NCI-H1417 (cell line): Measurements from ENCODE around the gene ABCA7.

Experiments used
- DNase-seq, 3 experiments: peaks; one replicate each; lab custom pipeline; 2025; lab: John Stamatoyannopoulos, UW

ABCA7 gene, protein sequence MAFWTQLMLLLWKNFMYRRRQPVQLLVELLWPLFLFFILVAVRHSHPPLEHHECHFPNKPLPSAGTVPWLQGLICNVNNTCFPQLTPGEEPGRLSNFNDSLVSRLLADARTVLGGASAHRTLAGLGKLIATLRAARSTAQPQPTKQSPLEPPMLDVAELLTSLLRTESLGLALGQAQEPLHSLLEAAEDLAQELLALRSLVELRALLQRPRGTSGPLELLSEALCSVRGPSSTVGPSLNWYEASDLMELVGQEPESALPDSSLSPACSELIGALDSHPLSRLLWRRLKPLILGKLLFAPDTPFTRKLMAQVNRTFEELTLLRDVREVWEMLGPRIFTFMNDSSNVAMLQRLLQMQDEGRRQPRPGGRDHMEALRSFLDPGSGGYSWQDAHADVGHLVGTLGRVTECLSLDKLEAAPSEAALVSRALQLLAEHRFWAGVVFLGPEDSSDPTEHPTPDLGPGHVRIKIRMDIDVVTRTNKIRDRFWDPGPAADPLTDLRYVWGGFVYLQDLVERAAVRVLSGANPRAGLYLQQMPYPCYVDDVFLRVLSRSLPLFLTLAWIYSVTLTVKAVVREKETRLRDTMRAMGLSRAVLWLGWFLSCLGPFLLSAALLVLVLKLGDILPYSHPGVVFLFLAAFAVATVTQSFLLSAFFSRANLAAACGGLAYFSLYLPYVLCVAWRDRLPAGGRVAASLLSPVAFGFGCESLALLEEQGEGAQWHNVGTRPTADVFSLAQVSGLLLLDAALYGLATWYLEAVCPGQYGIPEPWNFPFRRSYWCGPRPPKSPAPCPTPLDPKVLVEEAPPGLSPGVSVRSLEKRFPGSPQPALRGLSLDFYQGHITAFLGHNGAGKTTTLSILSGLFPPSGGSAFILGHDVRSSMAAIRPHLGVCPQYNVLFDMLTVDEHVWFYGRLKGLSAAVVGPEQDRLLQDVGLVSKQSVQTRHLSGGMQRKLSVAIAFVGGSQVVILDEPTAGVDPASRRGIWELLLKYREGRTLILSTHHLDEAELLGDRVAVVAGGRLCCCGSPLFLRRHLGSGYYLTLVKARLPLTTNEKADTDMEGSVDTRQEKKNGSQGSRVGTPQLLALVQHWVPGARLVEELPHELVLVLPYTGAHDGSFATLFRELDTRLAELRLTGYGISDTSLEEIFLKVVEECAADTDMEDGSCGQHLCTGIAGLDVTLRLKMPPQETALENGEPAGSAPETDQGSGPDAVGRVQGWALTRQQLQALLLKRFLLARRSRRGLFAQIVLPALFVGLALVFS (N-terminal part only)

DNA sequence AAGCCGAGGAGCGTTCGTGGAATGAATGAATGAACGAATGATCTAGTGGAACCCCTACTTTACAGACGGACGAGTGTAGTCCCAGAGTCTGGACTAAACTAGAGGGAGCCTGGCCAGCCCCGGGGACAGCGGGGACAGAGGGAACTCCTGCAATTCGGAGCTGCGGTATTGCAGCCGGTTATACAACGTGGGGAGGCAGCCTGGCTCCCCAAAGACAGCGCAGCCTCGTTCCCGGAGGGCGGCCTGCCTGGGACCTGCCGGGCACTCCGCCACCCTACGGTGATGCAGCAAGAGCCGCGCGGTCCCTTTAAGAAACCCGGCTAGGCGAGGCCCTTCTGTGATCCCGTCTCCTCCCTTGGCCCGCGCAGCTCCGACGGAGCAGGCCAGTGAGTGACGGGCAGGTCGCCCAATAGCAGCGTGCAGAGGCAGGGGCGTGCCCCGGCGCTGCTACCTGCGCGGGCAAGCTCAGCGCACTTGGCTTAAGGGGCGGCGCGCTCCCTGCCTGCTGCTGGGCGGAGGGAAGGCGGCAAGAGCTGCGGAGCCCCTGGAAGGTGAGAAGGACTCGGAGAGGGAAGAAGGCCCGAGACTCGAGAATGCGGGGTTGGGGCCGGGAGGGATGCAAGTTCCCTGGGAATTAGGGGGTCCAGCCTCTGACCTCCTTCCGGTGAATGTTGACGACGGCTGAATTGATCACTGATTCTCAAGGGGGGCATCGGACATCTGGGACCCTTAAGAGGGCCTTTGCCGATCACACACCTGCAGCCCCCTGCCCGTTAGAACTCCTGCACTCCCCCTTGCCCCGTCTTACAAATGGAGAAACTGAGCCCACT is at the start of gene ABCA7:
Gene ABCA7 (plus strand): TSS at position 462 of the 830 bp plus-strand sequence. CDS start 1,255 bp downstream, outside the sequence.
- DNase-seq, result peak; percentile 99 to 100 (median 100)

DNA sequence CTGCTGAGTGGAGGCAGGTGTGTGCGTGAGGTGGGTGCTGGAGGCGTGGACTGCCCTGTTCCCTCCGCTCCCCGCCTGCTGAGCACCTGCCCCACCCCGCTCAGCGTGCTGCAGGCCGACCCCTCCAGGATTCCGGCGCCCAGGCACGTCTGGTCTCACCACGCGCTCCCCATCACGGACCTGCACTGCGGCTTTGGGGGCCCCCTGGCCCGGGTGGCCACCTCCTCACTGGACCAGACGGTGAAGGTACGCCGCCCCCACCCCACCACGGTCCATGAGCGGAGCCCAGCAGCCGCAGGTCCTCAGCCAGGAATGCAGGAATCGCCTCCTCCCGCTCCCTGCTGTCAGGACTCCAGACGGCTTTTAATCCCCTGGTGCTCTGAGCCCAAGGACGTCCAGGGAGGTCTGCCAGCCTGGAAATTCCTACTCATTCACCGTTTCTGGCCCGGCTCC is 49.8 kb upstream of the ABCA7 start:
- DNase-seq, result no peak

DNA sequence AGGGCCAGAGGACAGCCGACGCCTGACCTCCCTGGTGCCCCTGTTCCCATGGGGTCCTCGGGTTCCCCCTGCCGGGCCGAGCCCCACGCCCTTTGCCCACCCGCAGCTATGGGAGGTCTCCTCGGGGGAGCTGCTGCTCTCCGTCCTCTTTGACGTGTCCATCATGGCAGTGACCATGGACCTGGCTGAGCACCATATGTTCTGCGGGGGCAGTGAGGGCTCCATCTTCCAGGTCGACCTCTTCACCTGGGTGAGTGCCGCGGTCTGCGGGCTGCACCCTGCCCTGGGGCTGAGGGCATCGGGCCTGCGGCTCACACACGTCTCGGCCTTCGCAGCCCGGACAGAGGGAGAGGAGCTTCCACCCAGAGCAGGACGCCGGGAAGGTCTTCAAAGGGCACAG is 49.2 kb upstream of the ABCA7 start:
- no peak for DNase-seq

DNA sequence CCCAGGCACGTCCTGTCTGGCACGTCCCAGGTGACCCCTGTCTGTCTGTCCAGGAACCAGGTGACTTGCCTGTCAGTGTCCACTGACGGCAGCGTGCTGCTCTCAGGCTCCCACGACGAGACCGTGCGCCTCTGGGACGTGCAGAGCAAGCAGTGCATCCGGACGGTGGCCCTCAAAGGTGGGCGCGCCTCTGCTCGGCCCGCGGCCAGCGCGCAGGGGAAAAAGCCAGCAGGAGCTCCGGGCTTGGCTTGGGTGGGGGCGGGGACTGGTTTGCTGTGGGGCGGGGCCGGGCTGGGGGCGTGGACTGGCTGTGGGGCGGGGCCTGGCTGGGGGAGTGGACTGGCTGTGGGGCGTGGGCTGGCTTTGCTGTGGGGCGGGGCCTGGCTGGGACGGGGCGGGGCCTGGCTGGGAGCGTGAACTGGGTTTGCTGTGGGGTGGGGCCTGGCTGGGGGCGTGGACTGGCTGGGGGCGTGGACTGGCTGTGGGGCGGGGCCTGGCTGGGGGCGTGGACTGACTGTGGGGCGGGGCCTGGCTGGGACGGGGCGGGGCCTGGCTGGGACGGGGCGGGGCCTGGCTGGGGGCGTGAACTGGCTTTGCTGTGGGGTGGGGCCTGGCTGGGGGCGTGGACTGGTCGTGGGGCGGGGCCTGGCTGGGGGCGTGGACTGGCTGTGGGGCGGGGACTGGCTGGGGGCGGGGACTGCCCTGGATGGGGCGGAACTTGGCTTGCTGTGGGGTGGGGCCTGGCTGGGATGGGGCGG is 48.6 kb upstream of the ABCA7 start:
- DNase-seq, result no peak

DNA sequence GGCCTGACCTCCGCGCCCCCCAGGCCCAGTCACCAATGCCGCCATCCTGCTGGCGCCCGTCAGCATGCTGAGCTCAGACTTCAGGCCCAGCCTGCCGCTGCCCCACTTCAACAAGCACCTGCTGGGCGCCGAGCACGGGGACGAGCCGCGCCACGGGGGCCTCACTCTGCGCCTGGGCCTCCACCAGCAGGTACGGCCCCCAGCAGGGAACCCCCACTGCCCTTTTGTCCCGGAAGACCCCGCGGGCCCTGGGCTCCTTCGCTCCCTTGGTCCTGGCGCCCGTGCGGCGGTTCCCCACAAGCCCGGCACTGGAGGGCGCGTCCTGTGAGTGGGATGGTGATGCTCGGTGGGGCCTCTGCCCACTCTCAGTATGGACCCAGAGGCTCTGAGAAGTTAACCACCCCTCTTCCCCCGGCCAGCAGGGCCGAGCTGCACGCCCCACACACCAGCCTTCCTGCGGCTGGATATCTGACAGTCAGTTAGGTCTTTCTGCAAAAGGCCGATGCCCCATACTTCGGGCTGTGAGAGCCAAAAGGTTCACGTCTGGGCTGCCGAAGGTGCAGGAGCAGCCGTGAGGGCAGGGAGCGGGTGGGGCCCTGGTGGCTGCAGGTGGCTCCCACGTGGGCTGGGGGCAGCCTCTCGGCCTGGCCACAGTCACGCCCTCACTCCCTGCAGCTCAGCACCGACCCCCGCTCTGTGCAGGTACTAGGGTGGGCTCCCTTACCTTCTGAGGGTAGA is 47.8 kb upstream of the ABCA7 start:
- DNase-seq, result no peak

DNA sequence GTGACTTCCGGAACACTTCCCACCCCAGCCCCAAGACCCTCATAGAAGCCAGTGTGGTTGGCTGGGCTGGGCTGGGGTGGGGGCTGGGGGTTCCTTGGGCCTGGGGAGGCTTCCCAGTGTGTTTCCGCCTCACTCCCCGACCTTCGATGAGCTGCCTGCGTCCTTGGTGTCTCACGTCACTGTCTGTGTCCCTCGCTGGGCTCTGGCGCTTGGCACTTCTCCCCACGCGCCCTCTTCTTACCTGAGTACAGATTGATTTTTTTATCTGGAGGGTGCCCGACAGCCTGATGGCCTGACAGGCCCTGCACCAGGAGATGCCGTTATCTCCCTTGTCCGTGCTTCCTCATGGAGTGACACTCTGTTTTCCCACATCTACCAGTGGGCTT is 47.2 kb upstream of the ABCA7 start:
- DNase-seq, result no peak

DNA sequence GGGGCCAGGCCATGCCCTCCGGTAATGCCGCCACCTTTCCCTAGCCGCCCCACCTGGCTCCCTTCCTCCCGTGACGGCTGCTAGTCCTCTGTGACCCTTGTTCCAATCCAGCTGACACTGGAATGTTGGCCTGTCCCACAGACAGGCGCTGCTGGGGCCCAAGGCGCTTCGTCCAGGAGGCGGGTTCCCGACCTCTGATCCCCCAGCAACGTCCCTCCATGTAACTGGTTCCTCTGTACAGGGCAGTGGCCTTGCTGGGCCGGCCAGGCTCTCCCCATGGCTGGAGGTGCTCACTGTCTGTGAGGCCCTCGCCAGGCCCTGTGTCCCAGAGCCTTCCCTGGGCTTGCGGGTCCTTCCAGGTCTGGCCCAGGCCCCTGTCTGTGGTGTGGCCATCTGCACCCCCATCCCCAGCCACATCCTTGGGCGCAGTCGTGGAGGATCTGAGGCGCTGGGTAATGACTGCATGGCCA is 46.5 kb upstream of the ABCA7 start:
- DNase-seq, result no peak

DNA sequence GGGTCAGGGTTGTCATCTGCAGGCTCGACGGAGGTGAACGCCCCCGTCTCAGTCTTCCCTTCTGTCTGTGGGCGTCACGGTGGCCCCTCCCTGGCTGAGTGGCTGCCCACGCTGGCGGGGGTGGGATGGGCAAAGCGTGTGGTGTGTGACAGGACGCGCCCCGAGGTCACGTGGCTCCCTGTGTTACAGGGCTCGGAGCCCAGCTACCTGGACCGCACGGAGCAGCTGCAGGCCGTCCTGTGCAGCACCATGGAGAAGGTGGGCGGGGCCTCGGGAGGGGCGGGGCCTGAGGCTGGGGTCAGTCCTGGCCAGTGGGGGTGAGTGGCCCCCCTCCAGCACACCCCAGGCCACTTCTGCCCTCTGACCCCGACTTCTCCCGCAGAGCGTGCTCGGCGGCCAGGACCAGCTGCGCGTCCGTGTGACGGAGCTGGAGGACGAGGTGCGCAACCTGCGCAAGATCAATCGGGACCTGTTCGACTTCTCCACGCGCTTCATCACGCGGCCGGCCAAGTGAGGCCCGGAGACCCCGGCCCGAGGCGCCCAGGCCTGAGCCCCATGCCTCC is 46.0 kb upstream of the ABCA7 start:
- DNase-seq, result no peak

DNA sequence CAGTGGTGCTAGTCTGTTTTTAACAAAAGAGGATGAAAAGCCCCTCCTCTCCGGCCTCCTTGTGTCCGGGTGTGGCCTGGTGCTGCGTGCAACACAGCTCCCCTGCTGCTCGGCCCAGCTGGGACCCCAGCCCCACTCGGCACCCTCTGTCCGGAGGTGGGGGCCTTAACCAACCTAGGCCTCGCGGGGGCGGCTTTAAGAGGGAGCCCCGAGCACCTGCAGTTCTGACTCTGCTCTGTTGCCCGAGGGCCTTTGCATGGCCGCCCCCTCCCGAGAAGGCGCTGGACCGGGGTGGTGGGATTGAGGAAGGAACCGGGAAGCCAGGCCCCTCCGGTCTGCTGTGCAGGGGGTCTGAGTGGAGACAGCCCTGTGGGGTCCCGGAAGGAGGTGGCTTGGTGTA is 45.4 kb upstream of the ABCA7 start:
- no peak for DNase-seq

DNA sequence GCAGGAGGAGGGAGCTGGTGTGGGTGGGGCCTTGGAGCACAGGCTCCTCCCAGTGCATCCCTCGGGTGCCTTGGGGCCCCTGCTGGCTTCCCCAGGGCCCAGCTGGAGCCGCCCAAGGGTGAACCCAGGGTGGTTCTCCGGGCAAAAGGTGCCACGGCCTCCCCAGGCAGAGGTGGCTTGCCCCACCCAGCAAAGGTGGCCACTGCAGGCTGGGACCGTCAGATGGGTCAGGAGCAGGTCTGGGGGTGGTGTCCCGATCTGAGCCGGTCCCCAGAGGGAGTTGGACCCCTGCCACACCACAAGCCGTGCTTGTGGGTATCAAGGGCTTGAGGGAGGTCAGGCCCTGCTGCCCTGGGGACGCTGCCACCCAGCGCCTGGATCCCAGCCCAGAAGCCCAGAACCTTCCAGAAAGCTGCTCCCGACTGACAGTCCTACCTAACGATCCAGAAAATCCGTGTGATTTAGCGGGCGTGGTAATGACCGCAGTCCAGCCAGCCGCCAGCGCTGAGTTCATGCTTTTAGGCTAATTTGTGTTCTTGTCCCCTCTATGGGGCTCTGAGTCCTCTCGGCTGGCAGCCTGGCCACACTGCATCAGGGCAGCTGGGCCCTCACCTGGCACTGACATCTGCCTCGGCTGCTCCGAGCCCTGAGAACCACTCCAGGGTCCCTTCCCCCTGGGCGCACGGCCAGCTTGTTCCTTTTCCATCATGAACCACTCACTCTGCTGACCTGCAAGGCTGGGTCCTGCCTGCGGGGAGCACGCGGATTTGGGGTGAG is 44.7 kb upstream of the ABCA7 start:
- peak in 1 of 3 experiments; percentile 64 for DNase-seq

DNA sequence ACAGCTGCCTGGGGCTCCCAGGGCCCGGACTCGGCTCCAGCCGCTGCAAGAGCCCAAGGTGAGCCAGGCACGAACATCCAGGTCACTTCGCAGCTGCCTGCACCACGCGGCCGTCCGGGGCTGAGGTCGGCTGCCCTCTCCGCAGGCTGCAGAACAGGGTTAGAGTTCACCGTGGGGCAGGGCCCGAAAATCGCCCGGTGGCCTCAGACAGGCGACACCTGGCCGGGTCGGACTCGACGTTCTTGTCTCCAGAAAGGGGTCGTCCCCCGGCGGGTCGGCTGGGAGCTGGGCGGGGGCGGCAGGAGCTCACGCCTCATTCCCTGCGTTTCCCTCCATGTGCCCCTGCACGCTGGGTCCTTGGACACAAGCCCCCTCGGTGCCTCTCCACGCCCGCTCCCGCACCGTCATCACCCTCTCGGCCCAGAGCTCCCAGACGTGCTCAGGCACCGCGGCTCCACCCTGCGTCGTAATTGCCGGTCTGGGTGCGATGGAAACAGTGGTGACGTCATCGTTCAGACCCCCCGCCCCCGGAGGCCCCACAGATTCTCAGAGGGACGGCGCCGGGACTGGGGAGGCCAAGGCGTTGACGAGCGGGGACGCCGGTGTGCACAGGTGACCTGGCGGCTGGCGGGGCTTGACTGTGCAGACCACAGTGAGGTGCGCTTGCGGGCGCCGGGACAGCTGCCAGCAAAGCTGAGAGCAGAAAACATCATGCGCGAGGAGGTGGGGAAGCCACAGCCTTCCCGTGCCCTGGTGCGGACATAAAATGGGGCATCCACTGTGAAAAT is 43.7 kb upstream of the ABCA7 start:
- DNase-seq, result peak in 2 of 3 experiments; percentile 84 to 89

DNA sequence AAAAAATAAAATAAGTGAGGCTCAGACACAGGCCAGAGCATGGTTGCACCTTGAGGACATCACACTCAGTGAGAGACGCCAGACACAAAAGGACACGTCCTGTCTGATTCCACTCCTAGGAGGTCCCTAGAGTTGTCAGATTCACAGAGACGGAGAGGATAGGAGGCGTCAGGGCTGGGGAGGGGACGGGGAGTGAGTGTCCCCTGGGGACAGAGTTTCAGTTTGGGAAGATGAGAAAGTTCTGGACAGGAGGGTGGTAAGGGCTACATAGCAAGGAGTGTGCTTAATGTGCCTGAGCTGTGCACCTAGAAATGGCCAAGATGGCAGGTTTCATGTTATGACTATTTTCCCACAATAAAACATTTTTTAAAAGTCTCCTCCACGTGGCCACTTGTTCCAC is 41.8 kb upstream of the ABCA7 start:
- DNase-seq, result no peak

DNA sequence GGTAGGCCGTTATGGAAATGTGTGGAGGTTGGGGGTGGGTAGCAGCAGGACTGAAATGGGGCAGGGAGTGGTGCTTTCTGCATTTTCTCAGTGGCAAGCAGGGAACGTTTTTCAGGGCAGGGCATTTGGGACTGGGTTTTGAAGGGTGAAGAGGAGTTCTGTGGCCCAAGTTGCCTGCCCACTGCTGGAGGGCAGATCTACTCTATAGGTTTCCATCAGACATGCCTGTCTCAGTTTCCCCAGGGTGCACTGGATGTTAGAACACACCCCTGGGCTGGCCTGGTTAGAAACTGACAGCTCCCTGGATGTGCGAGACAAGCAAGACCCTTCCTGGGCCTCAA is 40.6 kb upstream of the ABCA7 start:
- DNase-seq, result no peak

DNA sequence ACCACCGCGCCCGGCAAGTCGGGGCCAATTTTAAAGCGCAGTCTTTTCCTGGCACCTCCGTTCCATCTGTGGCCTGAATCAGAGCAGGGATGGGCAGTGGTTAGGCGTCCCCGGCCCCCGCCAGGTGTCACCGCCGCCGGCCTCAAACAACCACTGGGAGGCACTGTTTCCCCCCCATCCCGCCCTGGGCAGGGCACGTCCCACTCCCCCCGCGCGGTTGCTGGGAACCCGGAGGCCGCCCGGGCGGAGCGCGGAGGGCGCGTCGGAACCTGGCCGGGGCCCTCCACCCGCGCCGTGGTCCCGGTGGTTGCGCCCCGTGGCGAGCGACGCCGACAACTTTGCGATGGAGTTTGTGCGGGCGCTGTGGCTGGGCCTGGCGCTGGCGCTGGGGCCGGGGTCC is 39.8 kb upstream of the ABCA7 start, which contains the start of gene GRIN3B:
Gene GRIN3B (plus strand): TSS at position 325 of the 400 bp plus-strand sequence. CDS start 19 bp downstream, at position 344.
- peak in 2 of 3 experiments; percentile 39 to 48 for DNase-seq

DNA sequence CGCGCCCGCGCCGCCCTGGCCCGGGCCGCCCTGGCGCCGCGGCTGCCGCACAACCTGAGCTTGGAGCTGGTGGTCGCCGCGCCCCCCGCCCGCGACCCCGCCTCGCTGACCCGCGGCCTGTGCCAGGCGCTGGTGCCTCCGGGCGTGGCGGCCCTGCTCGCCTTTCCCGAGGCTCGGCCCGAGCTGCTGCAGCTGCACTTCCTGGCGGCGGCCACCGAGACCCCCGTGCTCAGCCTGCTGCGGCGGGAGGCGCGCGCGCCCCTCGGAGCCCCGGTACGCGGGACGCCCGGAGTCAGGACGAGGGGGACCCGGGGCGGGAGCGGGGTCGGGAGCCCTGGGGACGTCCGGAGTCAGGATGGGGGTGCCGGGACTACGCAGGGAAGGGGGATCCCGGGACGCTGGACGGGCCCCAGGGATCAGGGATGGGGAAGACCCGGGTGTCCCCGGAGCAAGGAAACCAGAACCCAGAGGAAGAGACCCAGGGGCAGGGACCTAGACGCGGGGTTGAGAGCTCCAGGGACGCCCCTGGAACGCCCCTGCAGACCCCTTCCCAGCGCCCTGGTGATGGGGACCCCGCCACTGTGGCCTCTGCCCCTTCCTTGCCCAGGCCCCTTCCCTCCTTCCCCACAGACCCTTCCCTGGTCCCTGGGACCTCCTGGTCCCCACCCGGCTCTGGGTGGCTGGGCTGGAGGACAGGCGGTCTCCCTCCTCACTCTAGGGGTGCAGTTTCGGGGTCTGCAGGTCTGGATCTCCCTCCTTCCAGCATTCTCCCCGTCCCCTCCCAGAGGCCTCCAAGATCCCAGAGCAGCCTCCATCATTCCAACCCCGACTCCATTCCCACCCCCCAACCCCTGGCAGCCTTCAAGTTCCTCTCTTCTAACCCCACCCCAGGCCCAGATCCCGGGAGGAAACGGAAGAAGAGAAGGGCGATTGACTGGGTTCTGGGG is 39.0 kb upstream of the ABCA7 start:
- peak in 1 of 3 experiments; percentile 61 for DNase-seq

DNA sequence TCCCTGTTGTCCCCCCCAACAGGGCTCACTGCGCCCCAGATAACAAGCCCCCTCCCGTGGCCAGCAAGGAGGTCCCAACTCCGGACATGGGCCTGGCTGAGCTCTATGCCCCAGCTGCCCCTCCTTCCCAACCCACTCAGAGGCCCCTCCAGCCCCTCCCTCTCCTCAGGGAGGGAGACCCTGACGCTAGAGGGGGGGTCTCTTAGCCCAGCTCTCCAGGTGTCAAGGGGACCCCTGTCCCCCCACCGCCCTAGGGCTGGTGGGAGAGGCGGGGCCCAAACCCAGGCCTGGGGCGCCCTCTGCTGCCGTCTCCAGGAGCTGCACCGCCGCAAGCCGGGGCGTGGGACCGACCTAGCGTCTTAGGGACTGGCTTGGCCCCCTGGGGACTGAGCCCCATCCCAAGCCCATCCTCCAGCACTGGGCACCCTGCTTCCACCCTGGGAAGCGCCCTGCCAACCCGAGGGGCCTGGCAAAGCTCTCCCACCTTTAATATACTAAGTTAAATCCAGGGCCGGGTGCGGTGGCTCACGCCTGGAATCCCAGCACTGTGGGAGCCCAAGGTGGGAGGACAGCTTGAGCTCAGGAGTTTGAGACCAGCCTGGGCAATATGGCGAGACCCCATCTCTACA is 38.3 kb upstream of the ABCA7 start:
- peak; percentile 39 to 68 (median 62) for DNase-seq
